Putamen (tissue), 1 donor: ENCODE measurements around the gene KITLG.
"Not testable (repeated sequence)": the region's sequence is repeated elsewhere in the genome, so short reads cannot be mapped to it uniquely, and the experiment has no call there.

ENCODE experiments used
- DNase-seq: peaks from one replicate; pipeline ENCODE4 v3.0.0-alpha.2; 2016; ENCODE audit warnings: low spot score

The KITLG gene

GRCh38 chr12:88490425-88490824 is 89.8 kb downstream of the KITLG start:
- no peak for DNase-seq

GRCh38 chr12:88472775-88473174 is 107.5 kb downstream of the KITLG start:
- no peak for DNase-seq

DNA sequence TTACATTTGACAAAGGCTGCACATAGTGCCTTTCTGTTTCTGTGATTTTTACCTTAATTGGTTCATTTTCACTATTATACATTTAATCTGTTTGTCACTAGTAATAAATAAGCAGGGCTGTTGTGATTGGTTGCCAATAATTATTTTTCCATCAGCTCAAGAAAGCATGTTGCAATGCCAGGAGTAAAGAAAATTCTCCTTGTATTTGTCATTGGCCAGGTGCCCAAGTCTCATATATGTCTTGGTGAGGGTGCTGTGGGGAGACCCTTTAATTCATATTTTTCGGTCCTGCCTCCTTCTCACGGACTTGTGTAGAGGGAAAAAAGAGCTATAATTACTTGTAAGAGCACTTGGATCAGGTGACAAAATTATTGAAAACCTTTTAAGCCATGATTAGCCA is 108.0 kb downstream of the KITLG start:
- DNase-seq = no peak

DNA sequence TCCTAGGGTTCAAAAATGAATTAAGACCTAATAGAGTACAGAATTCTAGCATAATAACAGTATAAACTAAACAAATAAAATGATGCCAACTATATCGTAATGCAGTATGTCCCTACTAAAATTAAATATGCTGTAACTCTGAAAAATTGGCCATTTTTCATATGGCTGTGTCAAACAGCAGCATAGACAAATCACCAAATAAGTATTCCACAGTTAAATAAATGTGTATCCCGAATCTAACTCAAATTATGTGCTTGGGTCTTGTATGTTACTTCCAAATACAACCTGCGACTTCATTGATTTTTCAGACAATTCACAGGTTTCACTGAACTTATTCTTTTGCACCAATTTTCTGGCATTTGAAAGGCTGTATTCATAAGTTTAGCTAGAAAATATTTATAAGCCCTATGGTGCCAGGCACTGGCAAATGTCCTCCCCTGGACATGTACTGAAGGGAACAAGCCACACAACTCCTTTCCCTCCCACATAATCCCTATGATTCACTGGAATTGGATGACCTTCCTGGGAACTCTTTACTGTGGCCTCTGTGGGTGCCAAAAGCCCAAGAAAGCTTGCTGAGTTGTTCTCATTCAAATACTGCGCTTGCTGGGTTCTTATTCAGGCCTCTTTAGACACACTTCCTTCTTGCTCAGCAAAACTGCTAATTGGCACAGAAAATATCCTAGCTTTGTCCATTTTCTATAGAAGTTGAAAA is 108.8 kb downstream of the KITLG start:
- no peak for DNase-seq

- DNase-seq = no peak
These were observed 111.1 kb downstream of the KITLG start for GRCh38 chr12:88469154-88469553.

GRCh38 chr12:88468581-88468980 is 111.7 kb downstream of the KITLG start:
- DNase-seq = no peak

GRCh38 chr12:88466708-88467107 is 113.6 kb downstream of the KITLG start:
- DNase-seq = not testable (repeated sequence)

DNA sequence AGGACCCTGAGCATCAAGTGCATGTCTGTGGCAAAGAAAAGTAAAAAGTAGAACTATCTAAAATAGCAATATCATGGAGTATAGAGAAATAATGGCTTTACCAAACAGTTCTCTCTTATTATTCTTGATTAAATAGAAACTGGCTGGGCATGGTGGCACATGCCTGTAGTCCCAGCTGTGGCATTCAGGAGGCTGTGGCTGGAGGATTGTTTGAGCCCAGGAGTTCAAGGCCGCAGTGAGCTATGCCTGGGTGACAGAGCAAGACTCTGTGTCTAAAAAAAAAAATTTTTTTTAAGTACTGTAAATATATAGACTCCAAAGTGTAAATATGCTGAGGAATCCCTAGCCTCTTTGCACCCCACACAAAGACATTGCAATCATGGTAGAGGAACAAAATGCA is 121.9 kb downstream of the KITLG start:
- DNase-seq = no peak

DNA sequence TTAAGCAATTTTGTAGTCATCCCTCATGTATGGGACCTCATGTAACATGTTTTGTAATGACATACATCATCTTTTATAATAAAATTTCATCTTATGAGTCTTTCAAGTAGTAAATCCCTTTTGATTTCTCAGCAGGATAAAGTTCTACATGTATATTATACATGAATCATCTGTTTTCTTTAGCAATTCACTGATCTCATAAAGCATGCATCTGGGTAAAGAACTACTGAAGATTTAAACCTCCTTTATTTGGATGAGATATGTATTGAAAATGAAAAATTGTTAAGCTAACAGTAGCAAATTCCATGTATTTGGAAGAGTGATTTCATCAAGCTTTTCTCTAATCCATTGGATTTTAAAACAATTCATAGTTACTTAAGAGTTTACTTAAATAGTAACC is 126.9 kb downstream of the KITLG start:
- no peak for DNase-seq

DNA sequence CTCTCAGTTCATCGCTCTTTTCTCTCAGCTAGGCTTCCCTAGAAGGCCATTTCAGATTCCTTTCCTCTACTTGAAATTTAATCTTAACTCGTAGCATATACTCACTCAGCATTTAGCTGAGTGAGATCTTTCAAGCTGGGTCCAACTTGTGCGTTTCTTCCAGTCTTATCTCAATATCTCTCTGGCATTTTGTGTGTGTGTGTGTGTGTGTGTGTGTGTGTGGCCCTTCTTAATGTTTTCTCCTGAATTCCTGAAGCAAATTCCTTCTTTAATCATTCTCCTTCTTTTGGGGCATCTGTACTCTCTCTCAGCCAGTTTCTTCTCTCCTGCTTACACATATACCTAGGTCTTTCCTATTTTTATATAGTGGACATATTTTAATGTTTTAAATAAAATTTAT is 129.1 kb downstream of the KITLG start:
- DNase-seq = no peak

- DNase-seq = no peak
These were observed 130.1 kb downstream of the KITLG start for GRCh38 chr12:88450136-88450535.

GRCh38 chr12:88448337-88448915 is 131.8 kb downstream of the KITLG start:
- DNase-seq = no peak

- no peak for DNase-seq
These were observed 134.4 kb downstream of the KITLG start for GRCh38 chr12:88445705-88446394.

- no peak for DNase-seq
These were observed 135.8 kb downstream of the KITLG start for GRCh38 chr12:88444481-88444880.
